BJ (cell line): ENCODE data around the gene GMCL2. TPM values are rescaled to one million over a fixed set of nuclear protein-coding genes. Genes with fewer than 3 reads are reported as not detected.
A peak's percentile ranks its signal among the peaks of the same experiment; 100 is the strongest.

Experiments used
- CTCF ChIA-PET: fragments of 350-600 bp; formaldehyde crosslinking; extraction: SDS; loops from one replicate; lab custom pipeline; 2021; ENCODE audit warnings: antibody characterized with exemption, inconsistent platforms; lab: Yijun Ruan, JAX
- POLR2A ChIA-PET: fragments of 300-600 bp; sonication (Branson Sonifier 250); formaldehyde crosslinking; extraction: SDS; loops from one replicate; lab custom pipeline; 2021; ENCODE audit warnings: antibody characterized with exemption; lab: Charles Lee
- DNase-seq: peaks from one replicate; pipeline ENCODE4 v3.0.0-alpha.2; 2011; ENCODE audit warnings: low read depth
- H3K27me3 ChIP-seq: 2 replicates; pipeline ENCODE4 v1.6.0; 2011; ENCODE audit warnings: low read length; ENCODE audit not compliant: control insufficient read depth, insufficient read depth
- H3K36me3 ChIP-seq: 2 replicates; pipeline ENCODE4 v1.5.1; 2011; ENCODE audit warnings: low read length; ENCODE audit not compliant: control insufficient read depth, insufficient read depth
- H3K4me3 ChIP-seq: 2 replicates; pipeline ENCODE4 v1.5.1; 2011; ENCODE audit warnings: low read depth, mild to moderate bottlenecking, control low read depth, low read length
- polyA plus RNA-seq: library from polyadenylated mRNA; depleted of rRNA; stranded (reverse); fragments of >200 nt; gene quantifications from 2 replicates; pipeline ENCODE4 v1.2.3, GENCODE V29; 2011
- TF ChIP-seq, protein P1 (sequence below): IDR thresholded peaks from 2 replicates; pipeline ENCODE4 v1.5.1; 2011; ENCODE audit warnings: low read depth, mild to moderate bottlenecking, control low read depth, inconsistent platforms, low read length, moderate library complexity; ENCODE audit not compliant: insufficient read depth

The GMCL2 gene
- polyA plus RNA-seq, 1 experiment: not detected

- CTCF ChIA-PET: interaction anchor here (11.4 kb wide), 1 partner anchor 84 kb away, joined by 80 read pairs; no protein-coding TSS in a partner anchor
- DNase-seq: no peak
- H3K4me3 ChIP-seq: no peak overlapping the region
- POLR2A ChIA-PET: no interaction called here
- no peaks in the 10 kb centered on the region for H3K36me3 ChIP-seq
- H3K27me3 ChIP-seq: peaks cover 14% of the 10 kb centered on the region
- TF ChIP-seq, protein P1, sequence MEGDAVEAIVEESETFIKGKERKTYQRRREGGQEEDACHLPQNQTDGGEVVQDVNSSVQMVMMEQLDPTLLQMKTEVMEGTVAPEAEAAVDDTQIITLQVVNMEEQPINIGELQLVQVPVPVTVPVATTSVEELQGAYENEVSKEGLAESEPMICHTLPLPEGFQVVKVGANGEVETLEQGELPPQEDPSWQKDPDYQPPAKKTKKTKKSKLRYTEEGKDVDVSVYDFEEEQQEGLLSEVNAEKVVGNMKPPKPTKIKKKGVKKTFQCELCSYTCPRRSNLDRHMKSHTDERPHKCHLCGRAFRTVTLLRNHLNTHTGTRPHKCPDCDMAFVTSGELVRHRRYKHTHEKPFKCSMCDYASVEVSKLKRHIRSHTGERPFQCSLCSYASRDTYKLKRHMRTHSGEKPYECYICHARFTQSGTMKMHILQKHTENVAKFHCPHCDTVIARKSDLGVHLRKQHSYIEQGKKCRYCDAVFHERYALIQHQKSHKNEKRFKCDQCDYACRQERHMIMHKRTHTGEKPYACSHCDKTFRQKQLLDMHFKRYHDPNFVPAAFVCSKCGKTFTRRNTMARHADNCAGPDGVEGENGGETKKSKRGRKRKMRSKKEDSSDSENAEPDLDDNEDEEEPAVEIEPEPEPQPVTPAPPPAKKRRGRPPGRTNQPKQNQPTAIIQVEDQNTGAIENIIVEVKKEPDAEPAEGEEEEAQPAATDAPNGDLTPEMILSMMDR: no peak
These were observed 27.0 kb downstream of the GMCL2 start for GRCh38 chr5:178160176-178160575.

DNA sequence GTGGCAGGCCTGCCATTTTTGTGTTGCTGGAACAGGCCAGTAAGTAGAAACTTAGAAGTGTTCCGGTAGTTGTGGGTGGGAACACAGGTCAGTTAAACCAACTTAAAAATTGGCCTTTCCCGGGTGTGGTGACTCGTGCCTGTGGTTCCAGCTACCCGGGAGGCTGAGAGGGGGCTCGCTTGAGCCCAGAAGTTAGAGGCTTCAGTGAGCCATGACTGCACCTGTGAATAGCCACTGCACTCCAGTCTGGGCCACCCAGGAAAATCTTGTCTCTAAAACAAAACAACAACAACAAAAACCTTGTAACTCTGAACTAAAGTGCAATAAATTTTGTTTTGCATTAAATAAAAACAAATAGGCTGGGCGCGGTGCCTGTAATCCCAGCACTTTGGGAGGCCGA, 32.1 kb downstream of the GMCL2 start:
- no peak overlapping the region for H3K4me3 ChIP-seq
- ChIA-PET POLR2A (no interaction called here), CTCF (interaction anchor here (0.6 to 11.4 kb wide), 3 partner anchors 9 to 195 kb away, joined by 3 to 80 read pairs (median 3); no protein-coding TSS in a partner anchor)
- H3K36me3 ChIP-seq: peaks cover 5% of the 10 kb centered on the region
- TF ChIP-seq, protein P1: no peak
- H3K27me3 ChIP-seq: no peaks in the 10 kb centered on the region
- no peak for DNase-seq

- peak; percentile 89 for DNase-seq
- CTCF ChIA-PET: interaction anchor here (0.7 to 11.4 kb wide), 5 partner anchors 9 to 78 kb away, joined by 3 to 80 read pairs (median 4); no protein-coding TSS in a partner anchor
- Histone ChIP-seq H3K4me3 (peak within 1 kb of the TSS; percentile 85), H3K36me3 (peaks cover 9% of the 10 kb centered on the region), H3K27me3 (no peaks in the 10 kb centered on the region)
- TF ChIP-seq, protein P1: no peak
- POLR2A ChIA-PET: interaction anchor here (0.5 to 0.9 kb wide), 3 partner anchors 16 to 614 kb away, joined by 3 to 13 read pairs (median 3); partner anchors contain the start of gene HNRNPAB
These were observed 33.4 kb downstream of the GMCL2 start, which contains the start of gene NHP2 for GRCh38 chr5:178153530-178154340. Gene NHP2, minus strand, starts transcription at chr5:178153885. Its CDS starts 68 bp downstream, at chr5:178153817.

- H3K4me3 ChIP-seq: peak overlapping the region; percentile 85
- peaks cover 15% of the 10 kb centered on the region for H3K36me3 ChIP-seq
- CTCF ChIA-PET: interaction anchor here (0.7 to 11.4 kb wide), 5 partner anchors 10 to 77 kb away, joined by 3 to 80 read pairs (median 4); no protein-coding TSS in a partner anchor
- POLR2A ChIA-PET: no interaction called here
- TF ChIP-seq, protein P1: no peak
- no peak for DNase-seq
- no peaks in the 10 kb centered on the region for H3K27me3 ChIP-seq
These were observed 34.4 kb downstream of the GMCL2 start for GRCh38 chr5:178152491-178153444.
